Measurements from ENCODE around the gene DVL1.

The DVL1 gene

GRCh38 chr1:1351511-1352427 is 2.6 kb upstream of the DVL1 start:
- H3K4me3 ChIP-seq (replicated peaks; ENCODE audit: low read depth, low read length), result peak overlapping the region; percentile 17; the same call in 1 of the 2 replicates
- TF ChIP-seq CTCF (IDR thresholded peaks at IDR 0.05; ENCODE audit: low read depth, low read length, missing control alignments), result no peak
- DNase-seq (ENCODE audit: extremely low read depth, low read depth), result no peak

GRCh38 chr1:1348420-1349255 is 580 bp downstream of the DVL1 start:
- no peak for TF ChIP-seq CTCF (IDR thresholded peaks at IDR 0.05; ENCODE audit: low read depth, low read length, missing control alignments)

GRCh38 chr1:1347663-1348419 is 1.4 kb downstream of the DVL1 start:
- no peak for DNase-seq (ENCODE audit: extremely low read depth, low read depth)
- H3K4me3 ChIP-seq (replicated peaks; ENCODE audit: low read depth, low read length), result peak overlapping the region; percentile 83
- TF ChIP-seq CTCF (IDR thresholded peaks at IDR 0.05; ENCODE audit: low read depth, low read length, missing control alignments), result no peak

More at GRCh38 chr1:1348420-1349255, 580 bp downstream of the DVL1 start:
- peak overlapping the region; percentile 83 for H3K4me3 ChIP-seq (replicated peaks; ENCODE audit: low read depth, low read length)
- no peak for DNase-seq (ENCODE audit: extremely low read depth, low read depth)

GRCh38 chr1:1347026-1347595 is 2.1 kb downstream of the DVL1 start:
- DNase-seq (ENCODE audit: extremely low read depth, low read depth), result no peak
- TF ChIP-seq CTCF (IDR thresholded peaks at IDR 0.05; ENCODE audit: low read depth, low read length, missing control alignments), result no peak
- peak overlapping the region; percentile 83 for H3K4me3 ChIP-seq (replicated peaks; ENCODE audit: low read depth, low read length)

GRCh38 chr1:1346501-1346890 is 2.7 kb downstream of the DVL1 start:
- peak overlapping the region; percentile 83 for H3K4me3 ChIP-seq (replicated peaks; ENCODE audit: low read depth, low read length)
- no peak for TF ChIP-seq CTCF (IDR thresholded peaks at IDR 0.05; ENCODE audit: low read depth, low read length, missing control alignments)
- DNase-seq (ENCODE audit: extremely low read depth, low read depth), result no peak

All from HFF-Myc (cell line).